Fibroblast of lung (primary cell): ENCODE data around the gene ARHGAP12. TPM values are rescaled to one million over a fixed set of nuclear protein-coding genes. Genes with fewer than 3 reads are reported as not detected.
A peak's percentile ranks its signal among the peaks of the same experiment; 100 is the strongest.

Source experiments
- DNase-seq, 2 donors: peaks; one replicate each; pipeline versions ENCODE4 v3.0.0 to v3.0.0-alpha.2; 2010; ENCODE audit warnings: low read depth in 2 of 2
- H2AFZ ChIP-seq: 2 replicates; pipeline ENCODE4 v1.5.1; 2012; ENCODE audit warnings: low read length, control low read depth, inconsistent platforms
- H3K27ac ChIP-seq: 2 replicates; pipeline ENCODE4 v1.5.1; 2011; ENCODE audit warnings: low read length, control low read depth; ENCODE audit not compliant: insufficient read depth
- H3K27me3 ChIP-seq: 2 replicates; pipeline ENCODE4 v1.5.1; 2011; ENCODE audit warnings: mild to moderate bottlenecking, low read length; ENCODE audit not compliant: control insufficient read depth, insufficient read depth
- H3K36me3 ChIP-seq: 2 replicates; pipeline ENCODE4 v1.5.1; 2011; ENCODE audit warnings: low read length; ENCODE audit not compliant: control insufficient read depth, insufficient read depth
- H3K4me1 ChIP-seq: 2 replicates; pipeline ENCODE4 v1.5.1; 2011; ENCODE audit warnings: low read length; ENCODE audit not compliant: control insufficient read depth, insufficient read depth; ENCODE audit errors: extremely low read depth
- H3K4me2 ChIP-seq: 2 replicates; pipeline ENCODE4 v1.5.1; 2011; ENCODE audit warnings: low read length, control low read depth; ENCODE audit not compliant: insufficient read depth; ENCODE audit errors: extremely low read depth
- H3K4me3 ChIP-seq, 4 experiments: fragments of 200-600 bp in 1 of 4; sonication (generic) in 1 of 4; replicated peaks in 1 of 4; 2 replicates each; pipeline ENCODE4 v1.5.1; 2011 to 2016; ENCODE audit warnings: low read length in 4 of 4, low read depth in 3 of 4, mild to moderate bottlenecking in 3 of 4, control low read depth in 2 of 4, inconsistent platforms in 1 of 4, mixed read lengths in 1 of 4; ENCODE audit not compliant: insufficient read depth in 1 of 4; ENCODE audit errors: control extremely low read depth in 1 of 4
- H3K79me2 ChIP-seq: 2 replicates; pipeline ENCODE4 v1.5.1; 2012; ENCODE audit warnings: mild to moderate bottlenecking, low read length, inconsistent platforms; ENCODE audit not compliant: control insufficient read depth, insufficient read depth
- H3K9ac ChIP-seq: 2 replicates; pipeline ENCODE4 v1.5.1; 2011; ENCODE audit warnings: mild to moderate bottlenecking, low read length, control low read depth; ENCODE audit not compliant: insufficient read depth
- H3K9me3 ChIP-seq: 2 replicates; pipeline ENCODE4 v1.5.1; 2012; ENCODE audit warnings: low read depth, low read length; ENCODE audit not compliant: control insufficient read depth, insufficient read depth
- H4K20me1 ChIP-seq: 2 replicates; pipeline ENCODE4 v1.5.1; 2011; ENCODE audit warnings: low read length; ENCODE audit not compliant: control insufficient read depth, insufficient read depth; ENCODE audit errors: extremely low read depth
- EZH2 ChIP-seq: IDR thresholded peaks from 2 replicates; pipeline ENCODE4 v1.5.1; 2012; ENCODE audit warnings: low read length, control low read depth, mild to moderate bottlenecking; ENCODE audit errors: missing control alignments
- polyA plus RNA-seq, 2 donors: library from polyadenylated mRNA; depleted of rRNA in 1 of 2; stranded (reverse) in 1 of 2; unstranded in 1 of 2; fragments of >200 nt; gene quantifications; 2 replicates each; pipeline ENCODE4 v1.2.1, GENCODE V29; 2011 to 2012; ENCODE audit warnings: missing spikeins in 1 of 2
- total RNA-seq: library from RNA; depleted of rRNA; stranded (reverse); fragments of >200 nt; gene quantifications from 2 replicates; pipeline ENCODE4 v1.2.1, GENCODE V29; 2014
- TF ChIP-seq, protein P1 (sequence below), 2 donors: IDR thresholded peaks in 1 of 2; conservative IDR thresholded peaks in 1 of 2; 1 replicate in 1 of 2; 2 replicates in 1 of 2; pipeline ENCODE4 v1.5.1; 2011 to 2012; ENCODE audit warnings: low read length in 2 of 2, control low read depth in 1 of 2, inconsistent platforms in 1 of 2, low read depth in 1 of 2, mild to moderate bottlenecking in 1 of 2

ARHGAP12 gene
- total and polyA plus RNA-seq, 2 donors (not counting 1 experiment from before 2014, with no cell fraction given): 24.0 to 63.1 TPM

DNA sequence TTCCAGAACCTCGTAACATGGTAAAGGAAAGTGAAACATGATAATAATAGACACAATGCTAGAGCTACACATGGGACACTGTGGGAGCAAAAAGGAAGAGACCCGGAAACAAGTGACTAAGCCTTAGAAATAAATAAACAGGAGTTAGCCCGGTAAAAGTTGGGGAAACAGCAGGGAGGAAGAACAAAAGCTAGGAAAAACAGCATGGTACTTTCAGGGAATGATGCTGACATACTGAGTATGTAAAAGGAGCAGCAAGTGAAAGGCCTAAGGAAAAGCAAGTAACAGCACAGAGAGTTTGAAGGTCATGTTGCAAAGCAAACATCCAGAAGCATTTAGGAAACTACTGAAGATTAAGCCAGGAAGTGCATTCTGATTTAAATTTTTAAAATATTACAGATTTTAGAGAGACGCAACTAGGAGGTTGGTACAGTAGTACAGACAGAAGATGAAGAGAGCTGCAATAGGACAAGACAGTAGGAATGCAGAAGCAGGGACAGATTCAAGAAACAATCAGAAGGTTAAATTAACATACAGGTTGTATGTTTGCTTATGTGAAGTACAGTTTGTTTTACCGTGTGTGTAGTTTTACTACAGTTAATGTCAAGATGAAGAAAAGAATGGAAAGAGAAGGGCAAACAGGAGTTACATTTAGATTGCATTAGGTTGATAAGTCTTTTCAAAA, 63.7 kb downstream of the ARHGAP12 start:
- Histone ChIP-seq H4K20me1 (no peaks in the 10 kb centered on the region), H3K4me3 (peak overlapping the region in 1 of 4 experiments; percentile 19), H3K27ac (no peak overlapping the region), H2AFZ (no peak overlapping the region), H3K79me2 (peaks cover 11% of the 10 kb centered on the region), H3K9me3 (no peaks in the 10 kb centered on the region), H3K9ac (no peak overlapping the region), H3K4me1 (peaks cover 3% of the 10 kb centered on the region), H3K27me3 (no peaks in the 10 kb centered on the region), H3K4me2 (peak overlapping the region; percentile 20), H3K36me3 (no peaks in the 10 kb centered on the region)
- peak; percentile 13 to 34 for DNase-seq
- no peak for TF ChIP-seq EZH2
- TF ChIP-seq, protein P1, sequence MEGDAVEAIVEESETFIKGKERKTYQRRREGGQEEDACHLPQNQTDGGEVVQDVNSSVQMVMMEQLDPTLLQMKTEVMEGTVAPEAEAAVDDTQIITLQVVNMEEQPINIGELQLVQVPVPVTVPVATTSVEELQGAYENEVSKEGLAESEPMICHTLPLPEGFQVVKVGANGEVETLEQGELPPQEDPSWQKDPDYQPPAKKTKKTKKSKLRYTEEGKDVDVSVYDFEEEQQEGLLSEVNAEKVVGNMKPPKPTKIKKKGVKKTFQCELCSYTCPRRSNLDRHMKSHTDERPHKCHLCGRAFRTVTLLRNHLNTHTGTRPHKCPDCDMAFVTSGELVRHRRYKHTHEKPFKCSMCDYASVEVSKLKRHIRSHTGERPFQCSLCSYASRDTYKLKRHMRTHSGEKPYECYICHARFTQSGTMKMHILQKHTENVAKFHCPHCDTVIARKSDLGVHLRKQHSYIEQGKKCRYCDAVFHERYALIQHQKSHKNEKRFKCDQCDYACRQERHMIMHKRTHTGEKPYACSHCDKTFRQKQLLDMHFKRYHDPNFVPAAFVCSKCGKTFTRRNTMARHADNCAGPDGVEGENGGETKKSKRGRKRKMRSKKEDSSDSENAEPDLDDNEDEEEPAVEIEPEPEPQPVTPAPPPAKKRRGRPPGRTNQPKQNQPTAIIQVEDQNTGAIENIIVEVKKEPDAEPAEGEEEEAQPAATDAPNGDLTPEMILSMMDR (conservative IDR thresholded peaks at IDR 0.05 in 1 of 2, IDR thresholded peaks at IDR 0.05 in 1 of 2; ENCODE audit: low read depth in 1 of 2, low read length in 2 of 2): no peak

GRCh38 chr10:31855033-31855432, 73.6 kb downstream of the ARHGAP12 start:
- Histone ChIP-seq H3K4me3 (no peak overlapping the region), H3K9me3 (no peaks in the 10 kb centered on the region), H3K79me2 (peaks cover 2% of the 10 kb centered on the region), H3K4me2 (no peak overlapping the region), H3K9ac (no peak overlapping the region), H3K4me1 (no peaks in the 10 kb centered on the region), H2AFZ (no peak overlapping the region), H3K36me3 (peaks cover 2% of the 10 kb centered on the region), H4K20me1 (no peaks in the 10 kb centered on the region), H3K27ac (no peak overlapping the region), H3K27me3 (no peaks in the 10 kb centered on the region)
- TF ChIP-seq EZH2: no peak
- TF ChIP-seq, protein P1 (conservative IDR thresholded peaks at IDR 0.05 in 1 of 2, IDR thresholded peaks at IDR 0.05 in 1 of 2; ENCODE audit: low read depth in 1 of 2, low read length in 2 of 2): no peak
- no peak for DNase-seq

DNA sequence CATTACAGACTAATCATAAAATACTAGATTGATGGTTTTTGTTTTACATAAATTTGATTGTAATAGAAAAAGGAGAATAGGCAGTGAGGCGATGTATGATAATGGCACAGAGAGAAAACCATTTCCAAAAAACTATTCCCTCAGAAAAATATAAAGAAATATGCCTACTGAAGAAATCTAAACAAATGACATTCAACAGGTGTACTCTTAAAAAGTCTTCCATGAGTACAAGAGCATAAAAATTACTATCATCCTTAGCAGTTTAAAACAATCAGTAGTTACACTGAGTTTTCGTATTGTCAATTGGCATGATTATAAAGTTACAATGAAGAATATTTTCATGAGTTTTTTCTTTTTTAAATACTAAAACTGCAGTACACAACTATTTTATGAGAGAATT, 75.0 kb downstream of the ARHGAP12 start:
- H3K27ac ChIP-seq: no peak overlapping the region
- DNase-seq: no peak
- TF ChIP-seq EZH2: no peak
- TF ChIP-seq, protein P1 (conservative IDR thresholded peaks at IDR 0.05 in 1 of 2, IDR thresholded peaks at IDR 0.05 in 1 of 2; ENCODE audit: low read depth in 1 of 2, low read length in 2 of 2): no peak
- H3K36me3 ChIP-seq: no peaks in the 10 kb centered on the region
- H2AFZ ChIP-seq: no peak overlapping the region
- no peak overlapping the region for H3K4me3 ChIP-seq
- no peaks in the 10 kb centered on the region for H4K20me1 ChIP-seq
- H3K27me3 ChIP-seq: no peaks in the 10 kb centered on the region
- H3K4me2 ChIP-seq: no peak overlapping the region
- H3K9ac ChIP-seq: no peak overlapping the region
- H3K9me3 ChIP-seq: no peaks in the 10 kb centered on the region
- H3K4me1 ChIP-seq: no peaks in the 10 kb centered on the region
- peaks cover 2% of the 10 kb centered on the region for H3K79me2 ChIP-seq
